HG02852 (cell line): ENCODE data around the gene SLC49A3.
"Not testable (repeated sequence)": the region's sequence is repeated elsewhere in the genome, so short reads cannot be mapped to it uniquely, and the experiment has no call there.

Experiments
- ATAC-seq: cut with Tn5 transposase; IDR thresholded peaks from one replicate; pipeline ENCODE4 v1.9.1; 2021; ENCODE audit warnings: mild to moderate bottlenecking, moderate library complexity; ENCODE audit not compliant: unreplicated experiment

Gene SLC49A3

GRCh38 chr4:703336-704197 is 14.6 kb upstream of the SLC49A3 start:
- ATAC-seq: no peak

DNA sequence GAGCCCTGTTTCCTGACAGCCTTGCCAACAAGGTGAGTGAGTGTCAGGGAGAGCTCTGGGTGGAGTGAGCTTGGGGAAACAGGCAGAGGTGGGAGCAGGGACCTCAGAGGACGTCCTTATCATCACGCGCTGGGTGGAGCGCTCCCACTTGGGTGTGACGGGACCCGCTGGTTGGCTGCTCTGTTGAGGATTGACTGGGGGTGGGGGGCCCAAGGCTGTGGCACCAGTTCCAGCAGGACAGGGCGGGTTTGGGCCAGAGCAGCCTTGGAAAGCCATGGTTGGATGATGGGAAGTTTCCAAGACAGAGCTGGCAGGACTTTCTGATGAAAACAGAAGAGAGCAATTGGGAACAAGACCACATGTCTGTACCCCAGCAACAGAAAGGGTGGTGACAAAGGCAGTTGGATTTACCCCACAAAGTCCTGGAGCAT is 13.7 kb upstream of the SLC49A3 start:
- no peak for ATAC-seq

DNA sequence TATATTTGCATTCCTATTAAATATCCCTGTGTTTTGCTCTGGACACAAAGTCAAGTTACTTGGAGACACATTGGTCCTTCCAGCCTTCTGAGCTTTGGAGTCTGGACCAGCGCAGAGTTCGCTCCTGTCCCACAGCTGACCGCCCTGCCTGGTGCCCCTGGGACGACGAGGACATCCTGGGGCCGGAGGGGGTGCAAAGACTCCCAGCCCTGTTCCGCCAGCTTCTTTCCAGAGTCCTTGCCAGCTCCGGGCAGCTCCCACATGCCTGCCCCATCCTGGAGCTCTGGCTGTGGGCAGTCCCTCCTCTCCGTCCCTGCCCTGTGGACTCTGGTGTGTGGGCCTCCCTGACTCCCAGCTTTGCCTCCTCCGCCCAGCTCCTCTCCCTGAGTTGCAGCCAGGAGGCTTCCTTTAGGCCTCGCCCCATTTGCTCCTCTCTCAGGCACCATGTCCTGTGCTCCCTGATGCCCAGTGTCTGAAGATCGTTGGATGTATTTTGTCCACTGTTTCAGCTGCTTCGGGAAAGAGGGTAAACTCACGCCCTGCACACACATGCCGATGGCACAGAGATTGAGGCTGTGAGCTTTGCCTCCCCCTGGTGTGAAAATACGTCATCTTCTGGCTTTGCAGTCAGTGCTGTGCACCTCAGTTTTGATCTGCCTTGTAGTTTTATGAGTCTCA is 11.8 kb upstream of the SLC49A3 start:
- ATAC-seq: no peak

DNA sequence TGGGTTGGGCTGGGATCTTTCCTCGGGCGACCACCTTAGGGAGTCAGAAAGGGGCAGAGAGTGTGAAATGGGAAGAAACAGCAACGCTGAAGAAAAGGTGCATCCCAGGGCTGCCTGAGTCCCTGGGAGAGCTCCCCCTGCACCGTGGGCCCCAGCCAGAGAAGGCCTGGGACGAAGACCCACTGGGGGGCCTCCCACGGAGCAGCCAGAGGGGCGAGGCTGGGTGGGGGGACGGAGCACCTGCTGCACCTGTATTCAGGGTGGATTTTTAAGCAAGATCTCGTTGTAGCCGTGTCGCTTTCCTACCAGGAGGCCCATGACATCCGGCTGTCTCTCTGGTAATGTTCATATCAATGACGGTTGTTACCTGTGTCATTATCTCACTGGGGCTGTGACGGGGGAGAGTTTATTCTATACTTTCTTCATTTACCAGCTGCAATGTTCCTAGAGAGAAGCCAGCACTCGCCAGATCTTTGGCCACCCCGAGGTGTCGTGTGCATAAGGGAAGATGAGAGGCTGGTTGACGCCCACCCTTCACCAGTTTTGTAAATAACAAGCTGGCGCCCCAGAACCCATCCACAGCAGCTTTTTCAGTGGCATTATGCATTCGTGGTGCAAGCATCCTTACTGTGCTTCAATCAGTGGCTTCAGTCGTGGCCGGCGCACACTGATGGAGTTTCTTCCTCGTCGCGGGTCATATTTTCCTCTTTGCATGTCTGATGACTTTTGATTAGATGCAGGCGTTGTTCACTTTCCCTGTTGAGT is 11.0 kb upstream of the SLC49A3 start:
- ATAC-seq: no peak

- ATAC-seq: not testable (repeated sequence)
Measured at GRCh38 chr4:694341-694940, 5.5 kb upstream of the SLC49A3 start.

DNA sequence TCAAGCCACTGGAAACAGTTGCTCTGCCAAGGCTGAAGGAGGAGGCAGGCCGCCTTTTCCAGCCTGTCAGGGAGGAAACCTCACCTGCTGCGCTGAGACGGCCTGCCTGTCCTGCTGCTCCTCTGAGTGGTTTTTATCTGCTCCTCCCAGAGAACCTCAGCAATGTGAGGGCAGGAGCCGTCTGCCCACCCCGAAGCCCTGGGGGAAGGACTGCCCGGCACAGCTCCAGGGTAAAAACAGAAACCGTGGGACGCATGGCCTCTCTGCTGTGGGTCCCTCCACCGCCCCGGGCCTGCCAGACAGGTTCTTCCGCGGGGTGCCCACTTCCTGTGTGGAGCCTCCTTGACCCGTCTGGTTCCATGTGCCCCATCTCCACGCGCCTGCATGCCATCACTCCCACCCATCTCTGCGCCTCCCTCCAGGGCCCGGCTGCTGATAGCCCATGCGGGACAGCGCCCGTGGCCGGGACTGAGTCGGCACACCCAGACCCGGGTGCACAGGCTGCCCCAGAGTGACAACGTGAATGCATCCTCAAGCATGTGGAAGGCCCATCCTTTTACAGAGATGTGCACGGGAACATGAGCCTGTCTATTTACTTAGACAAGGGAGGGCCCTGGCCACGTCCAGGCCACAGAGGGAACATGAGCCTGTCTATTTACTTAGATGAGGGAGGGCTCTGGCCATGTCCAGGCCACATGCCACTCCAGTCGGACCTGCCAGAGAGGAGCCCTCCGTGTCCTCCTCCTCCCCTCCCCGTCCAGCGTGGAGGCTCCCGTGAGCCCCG is 4.0 kb upstream of the SLC49A3 start:
- ATAC-seq: no peak

- ATAC-seq: no peak
Measured at GRCh38 chr4:689723-690122, 772 bp upstream of the SLC49A3 start.

GRCh38 chr4:687971-688853 is 739 bp downstream of the SLC49A3 start:
- ATAC-seq: no peak

DNA sequence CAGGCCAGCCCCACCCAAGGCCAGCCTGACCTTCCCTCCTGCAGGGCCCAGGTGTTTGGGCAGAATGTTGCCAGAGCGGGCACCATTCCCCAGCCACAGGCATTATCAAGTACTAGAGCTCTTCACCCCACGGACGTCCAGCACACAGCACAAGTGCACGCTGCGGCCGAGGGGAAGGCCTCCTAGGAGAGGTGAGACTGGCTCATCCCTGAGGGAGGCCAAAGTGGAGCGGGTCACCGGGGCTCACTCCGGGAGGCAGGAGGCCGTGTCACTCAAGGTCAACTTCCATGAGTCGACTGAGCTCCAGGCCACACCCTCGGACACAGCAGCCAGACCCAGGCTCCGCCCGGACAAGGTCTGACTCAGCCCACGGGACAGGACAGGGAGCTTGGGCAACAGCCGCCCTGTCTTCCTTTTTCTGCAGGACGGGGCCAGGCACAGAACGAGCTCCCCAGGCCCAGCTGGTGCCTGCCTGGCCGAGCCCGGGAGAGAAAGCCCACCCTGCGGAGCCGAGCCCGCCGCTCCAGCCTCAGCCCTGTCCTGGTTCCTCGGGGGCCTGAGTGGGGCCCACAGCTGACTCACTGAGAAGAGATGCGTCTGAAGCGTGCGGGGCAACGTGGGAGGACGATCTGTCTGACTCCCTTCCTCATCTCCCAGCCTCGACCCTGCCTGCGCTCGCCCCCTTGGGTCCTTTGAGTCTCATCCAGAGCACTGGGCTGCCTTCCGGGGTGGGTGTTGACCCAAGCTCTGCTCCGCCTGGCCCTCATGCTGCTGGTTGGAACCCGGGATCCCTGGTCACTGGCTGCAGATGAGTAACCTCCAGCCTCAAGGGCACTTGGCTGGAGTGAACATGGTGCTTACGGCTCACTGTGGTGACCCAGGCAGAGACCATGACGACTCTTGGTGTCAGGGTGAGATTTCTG is 1.6 kb downstream of the SLC49A3 start:
- no peak for ATAC-seq

- no peak for ATAC-seq
Measured at GRCh38 chr4:686413-687040, 2.4 kb downstream of the SLC49A3 start.

GRCh38 chr4:685679-686412 is 3.1 kb downstream of the SLC49A3 start:
- no peak for ATAC-seq

DNA sequence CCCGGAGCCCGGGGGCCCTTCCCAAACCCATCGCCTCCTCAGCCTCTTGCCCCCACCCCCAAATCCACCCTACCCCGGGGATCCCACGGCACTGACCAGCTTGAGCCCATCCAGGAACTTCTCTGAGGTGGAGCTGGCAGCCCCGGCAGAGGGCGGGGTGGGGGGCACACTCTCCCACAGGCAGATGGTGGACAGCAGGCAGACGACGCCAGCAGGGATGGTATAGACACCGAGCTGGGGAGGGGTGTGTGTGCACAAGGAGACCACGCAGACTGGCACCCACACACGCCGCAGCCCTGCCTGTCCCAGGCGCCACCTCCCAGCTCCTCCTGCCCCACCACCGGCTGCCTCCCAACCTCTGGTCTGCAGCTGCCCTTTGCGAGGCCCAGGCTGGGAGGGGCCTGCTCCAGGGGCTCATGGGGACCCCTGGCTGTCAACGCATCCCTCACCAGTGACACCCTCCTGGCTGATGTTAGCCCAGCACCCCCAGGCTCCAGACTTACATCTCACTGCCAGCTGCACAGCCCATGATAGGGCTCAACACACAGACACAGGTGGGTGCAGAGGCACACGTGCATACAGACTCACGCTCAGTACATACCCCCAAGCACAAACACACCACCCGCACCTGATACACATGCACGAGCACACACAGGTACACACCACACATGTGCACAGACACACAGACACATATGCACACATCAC is 4.2 kb downstream of the SLC49A3 start:
- no peak for ATAC-seq

DNA sequence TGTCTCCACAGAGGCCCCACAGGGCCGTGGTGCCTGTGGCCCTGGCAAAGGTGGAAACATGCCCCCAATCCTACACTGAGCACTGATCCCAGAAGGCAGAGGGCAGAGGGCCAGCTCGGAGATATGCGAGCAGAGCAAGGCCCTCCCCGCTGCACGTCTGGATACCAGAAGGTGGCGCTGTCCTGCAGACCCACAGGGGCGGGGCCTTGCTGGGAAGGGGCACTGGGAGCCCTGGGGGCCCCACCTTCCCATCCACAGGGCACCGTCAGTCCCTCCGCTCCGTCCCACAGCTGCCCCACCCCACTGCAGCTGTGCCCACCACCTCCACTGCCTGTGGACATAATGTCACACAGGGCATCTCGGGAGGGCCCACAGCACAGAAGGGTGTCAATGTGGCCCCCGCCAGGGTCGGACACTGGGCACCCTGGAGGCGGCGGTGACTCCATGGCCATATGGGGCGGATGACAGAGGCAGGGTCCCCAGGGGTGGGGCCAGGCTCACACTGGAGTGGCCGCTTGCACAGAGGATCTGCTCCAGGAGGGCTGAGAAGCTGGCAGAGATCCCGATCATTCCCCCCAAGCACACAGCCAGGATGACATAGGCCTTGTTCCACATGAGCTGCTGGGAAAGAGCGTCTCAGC is 4.8 kb downstream of the SLC49A3 start:
- ATAC-seq: no peak

DNA sequence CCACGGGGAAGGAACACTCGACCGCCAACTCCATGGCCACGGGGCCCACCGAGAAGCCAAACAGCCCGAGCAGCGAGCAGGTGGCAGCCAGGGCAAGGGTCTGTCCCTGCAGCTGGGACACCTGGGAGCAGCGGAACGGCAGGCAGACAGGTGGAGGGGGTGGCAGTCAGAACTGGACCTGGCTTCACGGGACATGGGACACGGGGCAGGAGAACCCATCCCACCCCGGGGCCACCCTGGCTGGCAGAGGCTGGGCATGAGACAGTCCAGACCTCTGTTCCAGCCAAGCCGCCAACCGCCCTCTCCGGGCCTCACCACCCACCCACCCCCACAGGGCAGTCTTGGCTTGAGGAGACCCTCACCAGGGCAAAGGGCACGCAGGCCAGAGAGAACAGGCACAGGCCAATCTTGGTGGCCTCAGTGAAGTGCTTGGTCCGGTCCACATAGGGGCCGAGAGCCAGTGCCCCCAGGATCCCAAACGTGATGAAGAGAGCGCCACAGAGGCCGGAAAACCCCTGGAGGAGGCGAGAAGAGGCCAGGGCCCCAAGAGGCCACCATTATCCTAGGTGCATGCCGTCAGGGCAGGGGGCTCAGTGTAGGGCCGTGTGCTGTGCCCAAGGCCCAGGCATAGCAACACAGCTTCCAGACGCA is 5.6 kb downstream of the SLC49A3 start:
- ATAC-seq: no peak

DNA sequence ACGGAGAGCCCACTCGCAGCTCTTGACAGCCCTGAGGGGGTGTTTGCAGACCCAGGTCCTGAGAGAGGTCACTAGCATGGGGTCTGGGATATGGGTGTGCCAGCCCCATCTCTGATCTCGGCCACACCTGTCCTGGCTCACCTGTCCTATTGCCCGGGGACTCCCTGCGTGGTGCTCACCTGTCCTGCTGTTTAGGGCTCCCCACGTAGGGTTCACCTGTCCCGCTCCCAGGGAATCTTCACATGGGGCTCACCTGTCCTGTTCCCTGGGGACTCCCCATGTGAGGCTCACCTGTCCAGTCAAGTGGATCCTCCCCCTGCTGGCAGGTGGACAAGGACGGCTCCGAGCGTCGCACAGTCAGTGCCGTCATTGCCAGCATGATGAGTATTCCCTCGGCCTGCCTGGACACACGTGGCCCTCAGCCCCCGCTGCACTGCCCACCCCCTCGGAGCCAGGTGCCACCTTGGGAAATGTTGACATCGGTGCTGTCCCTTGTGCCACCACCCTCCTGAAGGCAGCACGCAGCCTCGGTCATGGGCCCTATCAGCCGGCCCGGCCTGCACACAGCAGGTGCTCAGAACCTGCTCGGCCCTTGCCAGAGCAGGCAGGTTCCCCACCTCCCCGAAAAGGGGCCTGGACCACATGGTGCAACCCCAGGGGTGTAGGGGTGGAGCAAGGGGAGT is 6.3 kb downstream of the SLC49A3 start:
- no peak for ATAC-seq
